Limb (tissue), 2 donors: ENCODE results near the gene GABRG3.
A peak's percentile ranks its signal among the peaks of the same experiment; 100 is the strongest.
"Not testable (repeated sequence)": the region's sequence is repeated elsewhere in the genome, so short reads cannot be mapped to it uniquely, and the experiment has no call there.

Source experiments
- DNase-seq, 2 donors: peaks; one replicate each; pipeline ENCODE4 v3.0.0-alpha.2; 2016; ENCODE audit errors: extremely low spot score in 2 of 2

The GABRG3 gene

DNA sequence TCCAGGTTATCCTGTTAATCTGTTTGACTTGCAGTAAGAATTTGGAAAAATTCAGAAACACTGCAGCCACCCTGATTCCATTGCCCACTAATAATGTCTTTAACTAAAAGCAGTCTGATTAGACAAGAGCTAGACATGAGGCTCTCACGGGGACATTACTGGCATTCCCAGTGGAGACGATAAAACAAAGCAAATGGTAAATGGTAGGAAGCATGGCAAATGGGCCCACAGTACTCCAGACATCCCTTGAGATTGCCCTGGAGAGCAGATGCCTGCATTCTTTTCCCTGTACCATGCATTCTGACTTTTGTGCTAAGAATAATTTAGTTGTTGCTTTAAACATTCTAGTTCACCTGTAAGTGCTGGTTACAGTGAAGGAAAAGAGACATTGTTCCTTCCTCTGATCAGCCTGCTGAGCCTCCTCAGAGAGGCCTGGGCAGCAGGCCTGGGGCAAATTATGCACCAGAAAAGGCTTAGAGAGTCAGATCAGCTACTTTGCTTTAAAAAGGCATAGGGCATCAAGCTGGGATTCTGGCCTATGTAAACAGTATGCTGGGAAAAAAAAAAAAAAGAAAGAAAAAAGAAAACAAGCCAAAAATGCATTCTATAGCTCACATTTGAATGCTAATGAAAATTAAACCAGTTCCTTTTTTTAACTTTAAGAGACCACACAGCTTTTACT is 204.6 kb downstream of the GABRG3 start:
- DNase-seq, result no peak

DNA sequence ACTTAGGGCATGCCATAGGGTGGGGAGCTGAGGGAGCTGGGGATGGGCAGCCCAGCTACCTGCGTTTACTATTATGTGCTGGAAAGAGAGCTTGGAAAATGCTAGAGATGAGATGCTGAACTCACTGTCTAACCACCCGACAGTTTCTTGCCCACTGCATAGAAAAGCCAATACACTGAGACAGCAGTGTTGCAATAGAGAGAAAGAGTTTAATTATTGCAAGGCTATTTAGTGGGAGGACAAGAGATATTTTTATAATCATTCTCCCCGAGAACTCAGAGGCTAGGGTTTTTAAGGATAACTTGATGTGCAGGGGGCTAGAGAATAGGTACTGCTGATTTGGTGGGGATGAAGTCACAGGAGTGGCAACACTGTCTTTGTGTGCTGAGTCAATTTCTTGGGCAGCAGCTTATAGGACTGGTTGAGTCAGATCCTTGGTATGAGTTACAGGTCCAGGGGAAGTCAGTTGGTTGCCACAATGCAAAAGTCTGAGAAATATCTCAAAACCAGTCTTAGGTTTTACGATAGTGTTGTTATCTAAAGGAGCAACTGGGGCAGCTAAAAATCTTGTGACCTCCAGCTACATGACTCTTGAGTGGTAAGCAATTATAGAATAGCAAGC is 205.9 kb downstream of the GABRG3 start:
- no peak for DNase-seq

GRCh38 chr15:27179789-27180188 is 208.8 kb downstream of the GABRG3 start:
- DNase-seq, result no peak

- no peak for DNase-seq
Measured at GRCh38 chr15:27182561-27183110, 211.7 kb downstream of the GABRG3 start.

DNA sequence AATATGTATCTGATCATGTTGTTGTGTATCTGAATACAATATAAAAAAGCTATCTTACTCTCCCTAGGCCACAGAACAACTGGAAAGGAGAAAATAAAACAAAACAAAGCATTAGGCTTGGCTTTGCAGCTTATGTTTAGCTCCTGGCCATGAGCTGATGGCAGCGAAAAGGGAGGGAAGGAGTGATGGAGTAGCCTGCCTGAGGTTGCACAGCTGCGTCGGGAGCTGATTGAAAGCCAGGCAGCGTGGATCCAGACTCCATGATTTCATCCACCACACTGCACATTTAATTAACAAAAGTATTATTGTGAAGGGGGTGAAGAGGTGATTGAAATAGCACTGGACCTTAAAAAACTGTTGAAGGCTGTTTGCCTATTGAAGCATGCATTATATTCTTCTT is 212.2 kb downstream of the GABRG3 start:
- peak in 1 of 2 donors; percentile 1 for DNase-seq

- not testable (repeated sequence) for DNase-seq
Measured at GRCh38 chr15:27191515-27191914, 220.5 kb downstream of the GABRG3 start.

GRCh38 chr15:27196691-27197090 is 225.7 kb downstream of the GABRG3 start:
- DNase-seq, result no peak

- DNase-seq, result no peak
Measured at GRCh38 chr15:27201425-27201824, 230.4 kb downstream of the GABRG3 start.

- no peak for DNase-seq
Measured at GRCh38 chr15:27210176-27210575, 239.2 kb downstream of the GABRG3 start.

DNA sequence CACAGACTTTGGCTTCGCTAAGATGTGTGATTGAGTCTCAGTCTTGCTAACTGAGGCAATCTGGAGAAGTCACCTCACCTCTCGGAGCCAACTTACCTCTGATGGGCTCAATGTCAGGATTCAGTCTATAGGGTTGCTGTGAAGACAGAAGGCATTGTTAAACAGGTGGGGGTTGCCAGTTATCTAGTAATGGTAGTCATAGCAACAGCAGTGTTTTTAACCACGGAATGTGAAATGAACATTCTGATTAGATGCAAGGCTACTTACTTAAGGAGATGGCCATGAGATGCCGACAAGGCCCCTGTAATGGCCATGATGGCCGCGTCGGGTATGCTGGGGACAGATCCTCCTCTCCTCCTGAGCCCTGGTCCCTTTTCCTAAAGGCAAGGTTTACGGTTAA is 243.1 kb downstream of the GABRG3 start:
- DNase-seq, result no peak

DNA sequence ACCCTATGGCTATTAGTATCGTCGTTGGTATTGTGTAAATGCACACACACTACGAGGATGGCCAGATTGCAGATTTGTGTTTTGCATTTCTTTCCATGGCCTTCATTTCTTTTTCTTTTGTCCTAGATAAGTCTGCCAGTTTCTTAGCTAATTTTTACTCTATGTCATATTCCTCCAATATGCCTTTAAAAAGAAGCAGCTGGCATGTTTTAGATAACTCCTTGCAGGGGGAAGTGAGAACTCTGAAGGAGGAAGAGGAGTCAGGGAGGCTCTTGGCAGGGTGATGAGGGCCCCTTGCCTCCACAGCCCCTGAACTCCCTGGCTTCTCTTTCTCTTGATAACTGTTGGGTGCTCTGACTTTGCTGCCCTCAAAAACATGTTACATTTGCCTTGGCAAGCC is 244.0 kb downstream of the GABRG3 start:
- no peak for DNase-seq

DNA sequence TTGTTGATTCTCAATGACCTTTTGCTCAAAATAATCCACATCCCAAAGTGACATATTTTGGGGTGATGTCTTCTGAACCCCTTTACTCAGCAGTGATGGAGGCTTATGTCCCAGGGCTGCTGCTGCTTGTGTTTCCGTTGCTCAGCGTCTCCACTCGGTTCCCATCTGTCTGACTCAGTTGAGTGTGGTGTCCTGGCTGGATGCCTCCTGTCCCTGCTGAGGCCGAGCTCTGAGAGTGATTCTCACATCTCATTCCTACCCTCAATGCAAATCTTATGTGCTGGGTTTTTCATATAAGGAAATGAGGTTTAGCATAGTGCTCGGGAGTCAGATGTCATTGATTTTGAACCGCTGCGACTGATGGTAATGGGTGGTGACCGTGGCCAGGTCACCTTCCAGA is 247.4 kb downstream of the GABRG3 start:
- DNase-seq, result no peak

- no peak for DNase-seq
Measured at GRCh38 chr15:27219636-27220035, 248.7 kb downstream of the GABRG3 start.

- DNase-seq, result no peak
Measured at GRCh38 chr15:27220199-27220598, 249.2 kb downstream of the GABRG3 start.

DNA sequence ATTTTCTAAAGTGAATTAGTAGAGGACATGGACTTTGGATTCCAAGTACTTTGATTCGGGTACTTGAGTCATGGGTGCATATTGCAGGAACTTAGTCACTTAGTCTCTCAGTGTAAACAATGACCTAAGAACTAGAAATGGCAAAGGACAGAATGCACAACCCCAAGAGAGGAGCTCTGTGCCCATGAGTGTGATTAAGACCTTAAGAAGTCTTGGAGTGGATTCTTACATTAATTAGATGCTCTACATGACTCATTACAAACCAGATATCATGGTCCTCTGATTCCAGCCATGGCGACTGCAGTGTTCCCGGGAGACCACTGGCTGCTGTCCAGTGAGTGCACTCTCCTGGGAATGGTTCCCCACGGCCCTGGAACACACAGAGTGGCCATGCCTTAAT is 251.5 kb downstream of the GABRG3 start:
- no peak for DNase-seq

- DNase-seq, result no peak
Measured at GRCh38 chr15:27223179-27223578, 252.2 kb downstream of the GABRG3 start.

- no peak for DNase-seq
Measured at GRCh38 chr15:27231811-27232210, 260.8 kb downstream of the GABRG3 start.

DNA sequence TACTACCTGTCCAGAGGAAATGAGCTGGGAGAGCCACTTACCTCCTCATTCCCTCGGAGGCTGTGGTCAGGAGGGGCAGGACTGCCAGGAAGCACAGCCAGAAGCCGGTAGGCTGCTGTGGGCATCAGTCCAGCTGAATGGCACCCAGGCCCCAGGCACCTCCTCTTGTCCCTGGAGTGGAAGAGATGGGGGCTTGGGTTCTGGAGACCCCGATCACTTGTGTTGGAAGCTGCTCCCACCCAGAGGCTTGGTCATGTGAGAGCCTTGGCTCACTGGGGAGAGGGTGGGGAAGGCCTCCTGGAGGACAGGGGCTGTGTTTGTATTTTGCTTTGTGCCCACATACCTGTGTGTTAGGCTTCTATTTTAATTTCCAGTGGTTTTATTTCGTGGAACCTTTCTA is 261.9 kb downstream of the GABRG3 start:
- DNase-seq, result no peak

DNA sequence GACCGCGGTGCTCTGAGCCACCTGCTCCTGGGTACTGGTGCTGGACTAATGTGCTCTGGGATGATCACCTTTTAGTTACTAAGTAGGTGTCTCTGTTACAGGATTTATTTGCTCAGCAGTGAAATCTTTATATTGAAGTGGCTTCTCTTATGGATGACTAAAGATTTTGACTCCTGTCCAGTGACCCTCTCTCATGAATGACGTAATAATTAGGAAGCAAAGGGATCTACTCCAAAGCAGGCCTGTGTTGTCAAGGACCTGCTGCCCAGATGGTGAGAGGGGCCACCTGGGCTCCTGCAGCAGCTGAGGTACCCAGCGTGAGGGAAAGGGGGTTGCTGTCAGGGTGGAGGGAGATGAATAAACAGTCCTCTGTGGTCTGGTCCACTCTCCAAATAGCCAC is 263.6 kb downstream of the GABRG3 start:
- DNase-seq, result no peak

GRCh38 chr15:27235161-27235560 is 264.2 kb downstream of the GABRG3 start:
- DNase-seq, result no peak

DNA sequence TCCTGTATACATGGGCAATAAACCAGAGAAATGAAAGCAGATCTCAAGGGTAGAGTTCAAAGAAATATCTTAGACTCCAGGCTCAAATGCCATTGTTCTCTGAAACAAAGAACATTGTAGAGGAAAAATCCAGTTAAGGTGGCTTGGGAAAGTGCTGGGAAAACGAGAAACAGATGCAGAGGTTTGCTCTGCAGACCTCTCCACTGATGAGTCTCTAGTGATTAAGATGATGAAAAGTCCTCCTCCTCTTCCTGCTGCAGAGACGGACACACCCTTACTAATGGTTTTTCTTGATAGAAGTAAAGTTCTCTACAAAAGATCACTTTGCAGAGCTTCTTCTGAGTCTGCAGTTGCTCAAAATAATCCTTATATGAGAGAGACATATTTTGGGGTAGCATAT is 264.7 kb downstream of the GABRG3 start:
- peak in 1 of 2 donors; percentile 38 for DNase-seq

- no peak for DNase-seq
Measured at GRCh38 chr15:27237319-27237939, 266.4 kb downstream of the GABRG3 start.

GRCh38 chr15:27238209-27238608 is 267.2 kb downstream of the GABRG3 start:
- no peak for DNase-seq
